Astrocyte of the cerebellum (primary cell): ENCODE data around the gene AMMECR1.
A peak's percentile ranks its signal among the peaks of the same experiment; 100 is the strongest.

ENCODE experiments used
- DNase-seq: peaks from one replicate; pipeline ENCODE4 v3.0.0-alpha.2; 2011; ENCODE audit warnings: low read depth
- H3K4me3 ChIP-seq: 2 replicates; pipeline ENCODE4 v1.5.1; 2011; ENCODE audit warnings: mild to moderate bottlenecking, low read depth, low read length, moderate library complexity
- in situ Hi-C: cut with HindIII; loops from 2 replicates; pipeline ENCODE4 v1.10.0; 2017; ENCODE audit warnings: low sequenced_read_pairs
- TF ChIP-seq, protein P1 (sequence below): IDR thresholded peaks from 2 replicates; pipeline ENCODE4 v1.5.1; 2012; ENCODE audit warnings: low read length, low read depth, moderate library complexity, mild to moderate bottlenecking; ENCODE audit errors: missing control alignments

The AMMECR1 gene

DNA sequence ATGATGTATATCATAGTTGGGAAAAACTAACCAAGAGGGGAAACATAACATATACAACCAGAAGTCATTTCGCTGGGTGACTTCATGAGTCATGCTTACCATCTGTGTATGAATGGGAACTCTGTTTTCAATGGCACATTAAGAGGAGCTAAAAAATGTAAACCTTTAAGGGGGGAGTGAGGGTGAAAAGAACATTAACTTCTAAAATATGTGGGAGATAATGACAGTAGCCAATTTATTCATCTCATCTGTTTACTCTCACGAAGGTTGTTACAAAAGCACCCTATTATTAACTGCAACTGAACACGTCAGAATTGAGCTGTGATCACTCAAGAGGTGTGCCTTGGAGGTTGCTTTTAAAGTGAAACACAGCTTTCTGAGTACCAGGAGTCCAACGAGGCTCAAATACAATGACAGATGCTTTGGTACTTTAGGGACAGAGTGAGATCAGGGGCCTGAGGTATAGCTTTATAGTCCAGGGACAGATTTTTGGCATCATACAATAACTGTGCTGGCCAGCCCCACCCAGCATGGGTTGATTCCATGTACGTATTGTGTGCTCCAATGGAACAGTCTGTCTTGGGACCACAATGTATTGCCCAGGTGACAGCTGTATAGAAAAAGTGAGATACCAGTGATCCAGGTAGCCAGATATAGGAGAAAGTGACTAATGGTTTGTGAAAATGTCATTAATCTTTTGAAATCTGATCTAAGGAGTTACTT, 107.3 kb downstream of the AMMECR1 start:
- no peak overlapping the region for H3K4me3 ChIP-seq
- TF ChIP-seq, protein P1, sequence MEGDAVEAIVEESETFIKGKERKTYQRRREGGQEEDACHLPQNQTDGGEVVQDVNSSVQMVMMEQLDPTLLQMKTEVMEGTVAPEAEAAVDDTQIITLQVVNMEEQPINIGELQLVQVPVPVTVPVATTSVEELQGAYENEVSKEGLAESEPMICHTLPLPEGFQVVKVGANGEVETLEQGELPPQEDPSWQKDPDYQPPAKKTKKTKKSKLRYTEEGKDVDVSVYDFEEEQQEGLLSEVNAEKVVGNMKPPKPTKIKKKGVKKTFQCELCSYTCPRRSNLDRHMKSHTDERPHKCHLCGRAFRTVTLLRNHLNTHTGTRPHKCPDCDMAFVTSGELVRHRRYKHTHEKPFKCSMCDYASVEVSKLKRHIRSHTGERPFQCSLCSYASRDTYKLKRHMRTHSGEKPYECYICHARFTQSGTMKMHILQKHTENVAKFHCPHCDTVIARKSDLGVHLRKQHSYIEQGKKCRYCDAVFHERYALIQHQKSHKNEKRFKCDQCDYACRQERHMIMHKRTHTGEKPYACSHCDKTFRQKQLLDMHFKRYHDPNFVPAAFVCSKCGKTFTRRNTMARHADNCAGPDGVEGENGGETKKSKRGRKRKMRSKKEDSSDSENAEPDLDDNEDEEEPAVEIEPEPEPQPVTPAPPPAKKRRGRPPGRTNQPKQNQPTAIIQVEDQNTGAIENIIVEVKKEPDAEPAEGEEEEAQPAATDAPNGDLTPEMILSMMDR: no peak
- in situ Hi-C loops: no loop called here
- peak; percentile 23 for DNase-seq

DNA sequence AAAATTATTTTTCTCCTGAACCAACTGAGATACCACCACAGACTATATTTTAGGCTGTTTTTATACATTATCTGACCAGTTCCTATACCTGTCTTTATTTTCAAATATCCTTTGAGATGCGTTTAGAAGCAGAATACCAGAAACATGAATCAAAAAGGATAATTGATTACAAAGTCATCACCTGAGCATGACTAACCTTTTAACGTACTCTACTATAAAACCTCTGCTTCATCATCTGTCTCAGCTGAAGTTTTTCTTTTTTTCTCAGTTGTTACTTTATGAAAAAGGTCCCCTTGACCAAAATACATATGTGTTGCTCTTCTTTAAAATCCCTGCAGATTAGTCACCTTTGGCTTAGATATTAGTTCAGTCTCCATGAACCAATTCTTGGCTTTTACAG, 109.8 kb downstream of the AMMECR1 start:
- DNase-seq: no peak
- H3K4me3 ChIP-seq: no peak overlapping the region
- in situ Hi-C loops: no loop called here
- TF ChIP-seq, protein P1: no peak

GRCh38 chrX:110204986-110205385, 112.9 kb downstream of the AMMECR1 start:
- TF ChIP-seq, protein P1: no peak
- no peak overlapping the region for H3K4me3 ChIP-seq
- in situ Hi-C loops: no loop called here
- peak; percentile 66 for DNase-seq

- no peak for DNase-seq
- H3K4me3 ChIP-seq: no peak overlapping the region
- in situ Hi-C loops: no loop called here
- TF ChIP-seq, protein P1: no peak
These were observed 116.1 kb downstream of the AMMECR1 start for GRCh38 chrX:110201799-110202198.

DNA sequence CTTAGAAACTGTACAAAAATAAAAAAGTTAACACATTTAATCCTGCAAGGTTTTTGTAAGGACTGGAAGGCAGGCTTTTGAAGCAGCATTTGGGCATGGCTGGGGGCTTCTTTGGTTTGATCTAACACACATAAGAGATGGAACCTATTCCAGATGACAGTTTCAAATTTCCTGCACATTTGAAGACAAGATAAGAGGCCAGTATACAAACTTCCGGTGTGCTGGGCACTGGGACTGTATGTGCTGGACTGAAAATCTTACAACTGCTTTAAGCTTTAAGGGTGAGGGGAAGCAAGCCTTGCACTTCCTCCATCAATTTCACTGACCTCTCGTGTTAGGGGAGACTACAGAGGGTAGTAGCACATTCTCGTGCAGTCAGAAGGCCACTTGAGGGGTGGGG, 122.9 kb downstream of the AMMECR1 start:
- H3K4me3 ChIP-seq: no peak overlapping the region
- in situ Hi-C loops: loop anchor here (25.0 kb wide), 1 partner anchor 217 kb away; no protein-coding TSS in a partner anchor
- DNase-seq: no peak
- TF ChIP-seq, protein P1: no peak

GRCh38 chrX:110192516-110192915, 125.4 kb downstream of the AMMECR1 start:
- no peak overlapping the region for H3K4me3 ChIP-seq
- TF ChIP-seq, protein P1: no peak
- no peak for DNase-seq
- in situ Hi-C loops: loop anchor here (25.0 kb wide), 1 partner anchor 220 kb away; no protein-coding TSS in a partner anchor
